WTC11 (cell line): ENCODE measurements around the gene RBM38. TPM values are rescaled to one million over a fixed set of nuclear protein-coding genes. Genes with fewer than 3 reads are reported as not detected.
A peak's percentile ranks its signal among the peaks of the same experiment; 100 is the strongest.

Experiments used
- ATAC-seq: fragments of 200-7000 bp; cut with Tn5 transposase; 2 replicates; pipeline ENCODE4 v1.10.0; 2021; ENCODE audit warnings: mild to moderate bottlenecking, moderate library complexity
- CTCF ChIA-PET: fragments of 300-600 bp; sonication (Branson Sonifier 250); formaldehyde crosslinking; loops from one replicate; lab custom pipeline; 2021; ENCODE audit warnings: antibody characterized with exemption; lab: Charles Lee
- POLR2A ChIA-PET: fragments of 350-600 bp; sonication (Branson Sonifier 250); formaldehyde crosslinking; loops from one replicate; lab custom pipeline; 2021; ENCODE audit warnings: antibody characterized with exemption; lab: Charles Lee
- DNase-seq: peaks from one replicate; pipeline ENCODE4 v3.0.0; 2021; ENCODE audit warnings: low spot score
- H3K27ac Mint-ChIP-seq: 2 replicates; pipeline ENCODE4 v1.8.0; 2021; ENCODE audit warnings: mixed read lengths
- H3K27me3 Mint-ChIP-seq: 2 replicates; pipeline ENCODE4 v1.8.0; 2021; ENCODE audit warnings: low read depth, mild to moderate bottlenecking, moderate library complexity, mixed read lengths
- H3K36me3 Mint-ChIP-seq: 2 replicates; pipeline ENCODE4 v1.8.0; 2021; ENCODE audit warnings: mixed read lengths
- H3K4me1 Mint-ChIP-seq: 2 replicates; pipeline ENCODE4 v1.8.0; 2022; ENCODE audit warnings: mixed read lengths
- H3K4me3 Mint-ChIP-seq: 2 replicates; pipeline ENCODE4 v1.8.0; 2021; ENCODE audit warnings: mild to moderate bottlenecking, moderate library complexity, mixed read lengths
- H3K9me3 Mint-ChIP-seq: 2 replicates; pipeline ENCODE4 v1.8.0; 2021; ENCODE audit warnings: mixed read lengths
- ELF4 ChIP-seq: sonication (generic); formaldehyde crosslinking; IDR thresholded peaks from 2 replicates; pipeline ENCODE4 v1.8.1; 2022; ENCODE audit warnings: low read depth, mild to moderate bottlenecking, moderate library complexity, missing genetic modification reagents
- ESRRA ChIP-seq: sonication (generic); formaldehyde crosslinking; IDR thresholded peaks from 2 replicates; pipeline ENCODE4 v1.8.1; 2022; ENCODE audit warnings: mild to moderate bottlenecking, missing genetic modification reagents, borderline replicate concordance
- GABPB1 ChIP-seq: sonication (generic); formaldehyde crosslinking; IDR thresholded peaks from 2 replicates; pipeline ENCODE4 v1.8.1; 2023; ENCODE audit warnings: mild to moderate bottlenecking, missing genetic modification reagents
- GTF2I ChIP-seq: fragments of 250-450 bp; sonication (Bioruptor Pico); conservative IDR thresholded peaks from 2 replicates; pipeline ENCODE4 v1.4.0; 2021; ENCODE audit warnings: mild to moderate bottlenecking
- JUN ChIP-seq: sonication (generic); formaldehyde crosslinking; IDR thresholded peaks from 2 replicates; pipeline ENCODE4 v1.8.0; 2023; ENCODE audit warnings: mild to moderate bottlenecking, missing genetic modification reagents
- NFE2L1 ChIP-seq: sonication (generic); formaldehyde crosslinking; IDR thresholded peaks from 2 replicates; pipeline ENCODE4 v1.8.1; 2023; ENCODE audit warnings: missing genetic modification reagents
- NR1H2 ChIP-seq: sonication (generic); formaldehyde crosslinking; IDR thresholded peaks from 2 replicates; pipeline ENCODE4 v1.9.0; 2021; ENCODE audit warnings: mild to moderate bottlenecking, moderate library complexity, missing genetic modification reagents
- PRRX2 ChIP-seq: fragments of 250-450 bp; sonication (Bioruptor Pico); IDR thresholded peaks from 2 replicates; pipeline ENCODE4 v1.8.0; 2021; ENCODE audit warnings: mild to moderate bottlenecking
- RORB ChIP-seq: fragments of 250-450 bp; sonication (Bioruptor Pico); IDR thresholded peaks from 2 replicates; pipeline ENCODE4 v1.9.0; 2021; ENCODE audit warnings: mild to moderate bottlenecking
- SOX15 ChIP-seq: fragments of 250-450 bp; sonication (Bioruptor Pico); IDR thresholded peaks from 2 replicates; pipeline ENCODE4 v1.9.0; 2021; ENCODE audit warnings: mild to moderate bottlenecking
- SP1 ChIP-seq: sonication (generic); formaldehyde crosslinking; conservative IDR thresholded peaks from 2 replicates; pipeline ENCODE4 v1.8.1; 2022; ENCODE audit warnings: missing genetic modification reagents
- TEAD4 ChIP-seq: sonication (generic); formaldehyde crosslinking; IDR thresholded peaks from 2 replicates; pipeline ENCODE4 v1.8.0; 2022; ENCODE audit warnings: mild to moderate bottlenecking, missing genetic modification reagents
- ZBTB21 ChIP-seq: sonication (generic); formaldehyde crosslinking; IDR thresholded peaks from 2 replicates; pipeline ENCODE4 v1.8.1; 2023; ENCODE audit warnings: mild to moderate bottlenecking, missing genetic modification reagents, borderline replicate concordance
- ZNF423 ChIP-seq: fragments of 250-450 bp; sonication (Bioruptor Pico); IDR thresholded peaks from 2 replicates; pipeline ENCODE4 v2.1.2; 2022; ENCODE audit warnings: mild to moderate bottlenecking, moderate library complexity
- total RNA-seq: library from RNA; stranded (reverse); gene quantifications from 3 replicates; pipeline ENCODE4 v1.2.3, GENCODE V29; 2021
- TF ChIP-seq, protein P1 (sequence below): sonication (generic); formaldehyde crosslinking; IDR thresholded peaks from 2 replicates; pipeline ENCODE4 v1.8.1; 2023; ENCODE audit warnings: mild to moderate bottlenecking, missing genetic modification reagents, moderate library complexity
- TF ChIP-seq, protein P2 (sequence below): sonication (generic); formaldehyde crosslinking; IDR thresholded peaks from 2 replicates; pipeline ENCODE4 v1.8.0; 2022; ENCODE audit warnings: mild to moderate bottlenecking, missing genetic modification reagents
- TF ChIP-seq, protein P3 (sequence below): sonication (generic); formaldehyde crosslinking; IDR thresholded peaks from 2 replicates; pipeline ENCODE4 v1.8.0; 2022; ENCODE audit warnings: mild to moderate bottlenecking, missing genetic modification reagents
- TF ChIP-seq, protein P4 (sequence below): sonication (generic); formaldehyde crosslinking; IDR thresholded peaks from 2 replicates; pipeline ENCODE4 v1.8.0; 2023; ENCODE audit warnings: missing genetic modification reagents
- TF ChIP-seq, protein P5 (sequence below): sonication (generic); formaldehyde crosslinking; IDR thresholded peaks from 2 replicates; pipeline ENCODE4 v1.8.0; 2023; ENCODE audit warnings: missing genetic modification reagents, mild to moderate bottlenecking, borderline replicate concordance
- TF ChIP-seq, protein P6 (sequence below): sonication (generic); formaldehyde crosslinking; IDR thresholded peaks from 2 replicates; pipeline ENCODE4 v1.8.1; 2023; ENCODE audit warnings: mild to moderate bottlenecking, missing genetic modification reagents, borderline replicate concordance

Gene RBM38
- total RNA-seq, 1 experiment from 2014 or later = 69.0 TPM

DNA sequence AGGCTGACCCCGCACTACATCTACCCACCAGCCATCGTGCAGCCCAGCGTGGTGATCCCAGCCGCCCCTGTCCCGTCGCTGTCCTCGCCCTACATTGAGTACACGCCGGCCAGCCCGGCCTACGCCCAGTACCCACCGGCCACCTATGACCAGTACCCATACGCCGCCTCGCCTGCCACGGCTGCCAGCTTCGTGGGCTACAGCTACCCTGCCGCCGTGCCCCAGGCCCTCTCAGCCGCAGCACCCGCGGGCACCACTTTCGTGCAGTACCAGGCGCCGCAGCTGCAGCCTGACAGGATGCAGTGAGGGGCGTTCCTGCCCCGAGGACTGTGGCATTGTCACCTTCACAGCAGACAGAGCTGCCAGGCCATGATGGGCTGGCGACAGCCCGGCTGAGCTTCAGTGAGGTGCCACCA is 16.4 kb downstream of the RBM38 start:
- Mint-ChIP-seq H3K27ac (no peak overlapping the region), H3K9me3 (no peaks in the 10 kb centered on the region), H3K4me3 (no peak overlapping the region), H3K36me3 (peaks cover 27% of the 10 kb centered on the region), H3K27me3 (no peaks in the 10 kb centered on the region), H3K4me1 (0 out of 2 replicates have a peak, but pooled peaks cover 4% of the 10 kb centered on the region)
- CTCF ChIA-PET = interaction anchor here (0.9 to 1.3 kb wide), 2 partner anchors 18 to 215 kb away, joined by 3 read pairs; no protein-coding TSS in a partner anchor
- TF ChIP-seq RORB (CRISPR knock-in tag) (no peak), NR1H2 (CRISPR knock-in tag) (no peak), TEAD4 (no peak), NFE2L1 (CRISPR knock-in tag) (no peak), SP1 (CRISPR knock-in tag) (no peak), ESRRA (CRISPR knock-in tag) (no peak)
- TF ChIP-seq, protein P1, sequence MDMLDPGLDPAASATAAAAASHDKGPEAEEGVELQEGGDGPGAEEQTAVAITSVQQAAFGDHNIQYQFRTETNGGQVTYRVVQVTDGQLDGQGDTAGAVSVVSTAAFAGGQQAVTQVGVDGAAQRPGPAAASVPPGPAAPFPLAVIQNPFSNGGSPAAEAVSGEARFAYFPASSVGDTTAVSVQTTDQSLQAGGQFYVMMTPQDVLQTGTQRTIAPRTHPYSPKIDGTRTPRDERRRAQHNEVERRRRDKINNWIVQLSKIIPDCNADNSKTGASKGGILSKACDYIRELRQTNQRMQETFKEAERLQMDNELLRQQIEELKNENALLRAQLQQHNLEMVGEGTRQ (CRISPR knock-in tag) = no peak
- TF ChIP-seq, protein P2, sequence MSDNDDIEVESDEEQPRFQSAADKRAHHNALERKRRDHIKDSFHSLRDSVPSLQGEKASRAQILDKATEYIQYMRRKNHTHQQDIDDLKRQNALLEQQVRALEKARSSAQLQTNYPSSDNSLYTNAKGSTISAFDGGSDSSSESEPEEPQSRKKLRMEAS (CRISPR knock-in tag) = no peak
- ATAC-seq (no peak), DNase-seq (no peak)
- POLR2A ChIA-PET = no interaction called here

DNA sequence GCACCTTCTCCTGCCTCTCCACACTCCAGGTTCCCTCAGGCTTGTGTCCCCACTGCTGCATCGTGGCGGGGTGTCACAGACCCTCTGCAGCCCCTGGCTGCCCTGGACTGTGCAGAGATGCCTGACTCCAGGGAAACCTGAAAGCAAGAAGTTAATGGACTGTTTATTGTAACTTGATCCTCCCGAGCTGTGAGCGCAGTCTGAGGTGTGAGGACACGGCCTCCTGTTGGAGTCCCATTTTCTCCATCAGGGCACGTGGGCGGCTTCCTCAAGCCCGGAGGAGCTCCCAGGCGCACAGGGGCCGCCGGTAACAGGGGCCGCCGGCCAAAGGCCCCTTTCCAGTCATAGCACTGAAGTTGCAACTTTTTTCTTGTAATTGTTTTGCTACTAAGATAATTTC is 16.9 kb downstream of the RBM38 start:
- H3K27ac Mint-ChIP-seq = peak overlapping the region; percentile 23; the same call in 1 of the 2 replicates
- CTCF ChIA-PET = interaction anchor here (0.9 to 1.3 kb wide), 2 partner anchors 19 to 215 kb away, joined by 3 read pairs; no protein-coding TSS in a partner anchor
- ATAC-seq (no peak), DNase-seq (no peak)
- no peak overlapping the region for H3K4me3 Mint-ChIP-seq
- TF ChIP-seq ELF4 (CRISPR knock-in tag) = no peak
- TF ChIP-seq, protein P3, sequence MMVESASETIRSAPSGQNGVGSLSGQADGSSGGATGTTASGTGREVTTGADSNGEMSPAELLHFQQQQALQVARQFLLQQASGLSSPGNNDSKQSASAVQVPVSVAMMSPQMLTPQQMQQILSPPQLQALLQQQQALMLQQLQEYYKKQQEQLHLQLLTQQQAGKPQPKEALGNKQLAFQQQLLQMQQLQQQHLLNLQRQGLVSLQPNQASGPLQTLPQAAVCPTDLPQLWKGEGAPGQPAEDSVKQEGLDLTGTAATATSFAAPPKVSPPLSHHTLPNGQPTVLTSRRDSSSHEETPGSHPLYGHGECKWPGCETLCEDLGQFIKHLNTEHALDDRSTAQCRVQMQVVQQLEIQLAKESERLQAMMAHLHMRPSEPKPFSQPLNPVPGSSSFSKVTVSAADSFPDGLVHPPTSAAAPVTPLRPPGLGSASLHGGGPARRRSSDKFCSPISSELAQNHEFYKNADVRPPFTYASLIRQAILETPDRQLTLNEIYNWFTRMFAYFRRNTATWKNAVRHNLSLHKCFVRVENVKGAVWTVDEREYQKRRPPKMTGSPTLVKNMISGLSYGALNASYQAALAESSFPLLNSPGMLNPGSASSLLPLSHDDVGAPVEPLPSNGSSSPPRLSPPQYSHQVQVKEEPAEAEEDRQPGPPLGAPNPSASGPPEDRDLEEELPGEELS (CRISPR knock-in tag) = no peak
- TF ChIP-seq SOX15 = no peak
- no peak for TF ChIP-seq ZNF423 (CRISPR knock-in tag)
- no peaks in the 10 kb centered on the region for H3K9me3 Mint-ChIP-seq
- no peaks in the 10 kb centered on the region for H3K27me3 Mint-ChIP-seq
- H3K36me3 Mint-ChIP-seq = peaks cover 27% of the 10 kb centered on the region
- POLR2A ChIA-PET = no interaction called here
- 0 out of 2 replicates have a peak, but pooled peaks cover 4% of the 10 kb centered on the region for H3K4me1 Mint-ChIP-seq

DNA sequence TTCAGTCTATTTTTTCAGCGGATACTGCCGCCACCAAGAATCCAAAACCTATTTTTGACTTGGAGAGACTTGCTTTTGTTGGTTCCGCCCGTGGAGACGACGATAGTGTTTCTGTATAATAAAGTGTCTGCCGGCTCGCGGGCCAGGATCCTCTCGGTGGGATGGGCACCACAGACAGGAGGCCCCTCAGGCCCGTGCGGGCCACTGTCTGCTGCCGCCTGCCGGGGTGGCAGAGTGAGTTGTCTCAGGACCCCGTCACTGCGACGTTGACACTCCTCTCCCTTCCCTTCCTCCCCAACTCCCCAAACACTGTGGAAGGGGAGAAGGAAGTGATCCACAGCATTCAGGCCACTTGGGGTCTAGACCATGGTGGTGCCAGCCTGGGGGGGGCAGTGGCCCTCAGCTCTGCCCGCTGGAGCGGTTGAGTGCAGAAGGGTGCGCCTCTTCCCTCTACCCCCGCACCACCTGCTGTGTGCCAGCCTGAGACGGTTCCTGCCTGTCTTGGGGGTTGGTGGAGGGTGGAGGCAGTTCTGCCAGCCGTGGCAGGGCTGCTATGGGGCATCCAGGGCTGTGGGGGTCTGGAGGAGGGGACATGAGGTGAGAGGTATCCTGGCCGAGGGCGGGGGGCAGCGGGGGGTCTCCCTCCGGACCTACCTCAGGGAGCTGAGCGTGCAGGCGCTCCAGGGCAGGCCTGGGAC is 17.5 kb downstream of the RBM38 start:
- Mint-ChIP-seq H3K27ac (no peak overlapping the region), H3K36me3 (peaks cover 22% of the 10 kb centered on the region), H3K9me3 (no peaks in the 10 kb centered on the region), H3K4me1 (0 out of 2 replicates have a peak, but pooled peaks cover 4% of the 10 kb centered on the region), H3K4me3 (no peak overlapping the region), H3K27me3 (no peaks in the 10 kb centered on the region)
- DNase-seq (no peak), ATAC-seq (no peak)
- ChIA-PET CTCF (interaction anchor here (0.9 to 1.3 kb wide), 2 partner anchors 12 to 19 kb away, joined by 3 read pairs; no protein-coding TSS in a partner anchor), POLR2A (no interaction called here)
- TF ChIP-seq, protein P4, sequence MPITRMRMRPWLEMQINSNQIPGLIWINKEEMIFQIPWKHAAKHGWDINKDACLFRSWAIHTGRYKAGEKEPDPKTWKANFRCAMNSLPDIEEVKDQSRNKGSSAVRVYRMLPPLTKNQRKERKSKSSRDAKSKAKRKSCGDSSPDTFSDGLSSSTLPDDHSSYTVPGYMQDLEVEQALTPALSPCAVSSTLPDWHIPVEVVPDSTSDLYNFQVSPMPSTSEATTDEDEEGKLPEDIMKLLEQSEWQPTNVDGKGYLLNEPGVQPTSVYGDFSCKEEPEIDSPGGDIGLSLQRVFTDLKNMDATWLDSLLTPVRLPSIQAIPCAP (CRISPR knock-in tag) = no peak
- no peak for TF ChIP-seq ZBTB21 (CRISPR knock-in tag)
- TF ChIP-seq GTF2I (CRISPR knock-in tag) = no peak
- TF ChIP-seq NFE2L1 (CRISPR knock-in tag) = no peak
- no peak for TF ChIP-seq GABPB1
- no peak for TF ChIP-seq JUN (CRISPR knock-in tag)
- TF ChIP-seq SP1 (CRISPR knock-in tag) = no peak
- TF ChIP-seq, protein P5, sequence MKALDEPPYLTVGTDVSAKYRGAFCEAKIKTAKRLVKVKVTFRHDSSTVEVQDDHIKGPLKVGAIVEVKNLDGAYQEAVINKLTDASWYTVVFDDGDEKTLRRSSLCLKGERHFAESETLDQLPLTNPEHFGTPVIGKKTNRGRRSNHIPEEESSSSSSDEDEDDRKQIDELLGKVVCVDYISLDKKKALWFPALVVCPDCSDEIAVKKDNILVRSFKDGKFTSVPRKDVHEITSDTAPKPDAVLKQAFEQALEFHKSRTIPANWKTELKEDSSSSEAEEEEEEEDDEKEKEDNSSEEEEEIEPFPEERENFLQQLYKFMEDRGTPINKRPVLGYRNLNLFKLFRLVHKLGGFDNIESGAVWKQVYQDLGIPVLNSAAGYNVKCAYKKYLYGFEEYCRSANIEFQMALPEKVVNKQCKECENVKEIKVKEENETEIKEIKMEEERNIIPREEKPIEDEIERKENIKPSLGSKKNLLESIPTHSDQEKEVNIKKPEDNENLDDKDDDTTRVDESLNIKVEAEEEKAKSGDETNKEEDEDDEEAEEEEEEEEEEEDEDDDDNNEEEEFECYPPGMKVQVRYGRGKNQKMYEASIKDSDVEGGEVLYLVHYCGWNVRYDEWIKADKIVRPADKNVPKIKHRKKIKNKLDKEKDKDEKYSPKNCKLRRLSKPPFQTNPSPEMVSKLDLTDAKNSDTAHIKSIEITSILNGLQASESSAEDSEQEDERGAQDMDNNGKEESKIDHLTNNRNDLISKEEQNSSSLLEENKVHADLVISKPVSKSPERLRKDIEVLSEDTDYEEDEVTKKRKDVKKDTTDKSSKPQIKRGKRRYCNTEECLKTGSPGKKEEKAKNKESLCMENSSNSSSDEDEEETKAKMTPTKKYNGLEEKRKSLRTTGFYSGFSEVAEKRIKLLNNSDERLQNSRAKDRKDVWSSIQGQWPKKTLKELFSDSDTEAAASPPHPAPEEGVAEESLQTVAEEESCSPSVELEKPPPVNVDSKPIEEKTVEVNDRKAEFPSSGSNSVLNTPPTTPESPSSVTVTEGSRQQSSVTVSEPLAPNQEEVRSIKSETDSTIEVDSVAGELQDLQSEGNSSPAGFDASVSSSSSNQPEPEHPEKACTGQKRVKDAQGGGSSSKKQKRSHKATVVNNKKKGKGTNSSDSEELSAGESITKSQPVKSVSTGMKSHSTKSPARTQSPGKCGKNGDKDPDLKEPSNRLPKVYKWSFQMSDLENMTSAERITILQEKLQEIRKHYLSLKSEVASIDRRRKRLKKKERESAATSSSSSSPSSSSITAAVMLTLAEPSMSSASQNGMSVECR (CRISPR knock-in tag) = no peak
- no peak for TF ChIP-seq PRRX2 (CRISPR knock-in tag)
- TF ChIP-seq, protein P6, sequence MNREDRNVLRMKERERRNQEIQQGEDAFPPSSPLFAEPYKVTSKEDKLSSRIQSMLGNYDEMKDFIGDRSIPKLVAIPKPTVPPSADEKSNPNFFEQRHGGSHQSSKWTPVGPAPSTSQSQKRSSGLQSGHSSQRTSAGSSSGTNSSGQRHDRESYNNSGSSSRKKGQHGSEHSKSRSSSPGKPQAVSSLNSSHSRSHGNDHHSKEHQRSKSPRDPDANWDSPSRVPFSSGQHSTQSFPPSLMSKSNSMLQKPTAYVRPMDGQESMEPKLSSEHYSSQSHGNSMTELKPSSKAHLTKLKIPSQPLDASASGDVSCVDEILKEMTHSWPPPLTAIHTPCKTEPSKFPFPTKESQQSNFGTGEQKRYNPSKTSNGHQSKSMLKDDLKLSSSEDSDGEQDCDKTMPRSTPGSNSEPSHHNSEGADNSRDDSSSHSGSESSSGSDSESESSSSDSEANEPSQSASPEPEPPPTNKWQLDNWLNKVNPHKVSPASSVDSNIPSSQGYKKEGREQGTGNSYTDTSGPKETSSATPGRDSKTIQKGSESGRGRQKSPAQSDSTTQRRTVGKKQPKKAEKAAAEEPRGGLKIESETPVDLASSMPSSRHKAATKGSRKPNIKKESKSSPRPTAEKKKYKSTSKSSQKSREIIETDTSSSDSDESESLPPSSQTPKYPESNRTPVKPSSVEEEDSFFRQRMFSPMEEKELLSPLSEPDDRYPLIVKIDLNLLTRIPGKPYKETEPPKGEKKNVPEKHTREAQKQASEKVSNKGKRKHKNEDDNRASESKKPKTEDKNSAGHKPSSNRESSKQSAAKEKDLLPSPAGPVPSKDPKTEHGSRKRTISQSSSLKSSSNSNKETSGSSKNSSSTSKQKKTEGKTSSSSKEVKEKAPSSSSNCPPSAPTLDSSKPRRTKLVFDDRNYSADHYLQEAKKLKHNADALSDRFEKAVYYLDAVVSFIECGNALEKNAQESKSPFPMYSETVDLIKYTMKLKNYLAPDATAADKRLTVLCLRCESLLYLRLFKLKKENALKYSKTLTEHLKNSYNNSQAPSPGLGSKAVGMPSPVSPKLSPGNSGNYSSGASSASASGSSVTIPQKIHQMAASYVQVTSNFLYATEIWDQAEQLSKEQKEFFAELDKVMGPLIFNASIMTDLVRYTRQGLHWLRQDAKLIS (CRISPR knock-in tag) = no peak
